HCT116 (cell line): ENCODE data around the gene ZNF784. TPM values are rescaled to one million over a fixed set of nuclear protein-coding genes. Genes with fewer than 3 reads are reported as not detected.
A peak's percentile ranks its signal among the peaks of the same experiment; 100 is the strongest.

Experiments used
- ATAC-seq: fragments of 200-7000 bp; cut with Tn5 transposase; 2 replicates; pipeline ENCODE4 v1.9.1; 2020; ENCODE audit warnings: mild to moderate bottlenecking, moderate library complexity
- BruUV-seq: library from RNA; stranded (reverse); fragments of 400-500 nt; replicated peaks from 2 replicates; lab custom pipeline; 2021; lab: Mats Ljungman, UMichigan
- CTCF ChIA-PET: fragments of 300-600 bp; sonication (Branson Sonifier 250); formaldehyde crosslinking; loops from one replicate; lab custom pipeline; 2021; ENCODE audit warnings: antibody characterized with exemption; lab: Charles Lee
- POLR2A ChIA-PET: fragments of 300-600, 350-600 bp; sonication (Branson Sonifier 250); formaldehyde crosslinking; loops from one replicate; lab custom pipeline; 2021; ENCODE audit warnings: antibody characterized with exemption; lab: Charles Lee
- RAD21 ChIA-PET, 2 experiments: fragments of 300-600 bp; sonication (Branson Sonifier 250); formaldehyde crosslinking; loops; one replicate each; lab custom pipeline; 2023; ENCODE audit warnings: low total read pairs in 2 of 2; ENCODE audit not compliant: uncharacterized antibody in 2 of 2, unreplicated experiment in 2 of 2, low non-redundant PET in 1 of 2; lab: Charles Lee
- DNase-seq: peaks from one replicate; pipeline ENCODE4 v3.0.0-alpha.2; 2010; ENCODE audit warnings: low read depth, low spot score
- H2AFZ ChIP-seq: fragments of 200-600 bp; shearing (Covaris generic), sonication (generic); 2 replicates; pipeline ENCODE4 v1.6.1; 2017; ENCODE audit warnings: low read depth, mixed run types, mixed read lengths, antibody characterized with exemption, low read length; ENCODE audit not compliant: poor library complexity, severe bottlenecking
- H3K27ac ChIP-seq: 2 replicates; pipeline ENCODE4 v1.5.1; 2012; ENCODE audit warnings: low read depth, low read length
- H3K27me3 ChIP-seq: fragments of 200-600 bp; sonication (generic); 2 replicates; pipeline ENCODE4 v1.6.1; 2016; ENCODE audit warnings: mixed run types, low read length, mixed read lengths; ENCODE audit not compliant: insufficient read depth
- H3K36me3 ChIP-seq, 2 experiments: fragments of 200-500 bp in 1 of 2; fragments of 200-600 bp in 1 of 2; sonication (Bioruptor generic) in 1 of 2; sonication (generic) in 1 of 2; 2 replicates each; pipeline versions ENCODE4 v1.5.1 to v1.6.1; 2014 to 2016; ENCODE audit warnings: low read length in 2 of 2, inconsistent platforms in 1 of 2, mixed read lengths in 1 of 2, mixed run types in 1 of 2; ENCODE audit not compliant: insufficient read depth in 2 of 2, control insufficient read depth in 1 of 2
- H3K4me1 ChIP-seq, 2 experiments: fragments of 200-600 bp in 1 of 2; sonication (generic) in 1 of 2; 2 replicates each; pipeline versions ENCODE4 v1.5.1 to v1.6.1; 2012 to 2017; ENCODE audit warnings: low read length in 2 of 2, inconsistent platforms in 1 of 2, mild to moderate bottlenecking in 1 of 2, mixed read lengths in 1 of 2, mixed run types in 1 of 2, moderate library complexity in 1 of 2; ENCODE audit not compliant: insufficient read depth in 2 of 2, control insufficient read depth in 1 of 2
- H3K4me2 ChIP-seq: fragments of 200-600 bp; sonication (generic); 2 replicates; pipeline ENCODE4 v1.6.1; 2017; ENCODE audit warnings: mixed run types, low read length, mixed read lengths
- H3K4me3 ChIP-seq, 2 experiments: fragments of 200-600 bp in 1 of 2; sonication (generic) in 1 of 2; replicated peaks in 1 of 2; 2 replicates each; pipeline ENCODE4 v1.5.1; 2011 to 2016; ENCODE audit warnings: low read length in 2 of 2, control low read depth in 1 of 2, low read depth in 1 of 2, mild to moderate bottlenecking in 1 of 2, mixed read lengths in 1 of 2, mixed run types in 1 of 2
- H3K79me2 ChIP-seq: fragments of 200-600 bp; sonication (generic); 2 replicates; pipeline ENCODE4 v1.6.1; 2017; ENCODE audit warnings: mild to moderate bottlenecking, mixed run types, low read length, moderate library complexity, mixed read lengths; ENCODE audit not compliant: insufficient read depth
- H3K9ac ChIP-seq: fragments of 200-600 bp; sonication (generic); 2 replicates; pipeline ENCODE4 v1.6.1; 2016; ENCODE audit warnings: low read length, mixed read lengths
- H3K9me2 ChIP-seq: fragments of 200-600 bp; sonication (generic), shearing (Covaris generic); 2 replicates; pipeline ENCODE4 v1.6.1; 2017; ENCODE audit warnings: mixed run types, mild to moderate bottlenecking, moderate library complexity; ENCODE audit not compliant: insufficient read depth
- H3K9me3 ChIP-seq, 2 experiments: fragments of 200-500 bp in 1 of 2; fragments of 200-600 bp in 1 of 2; sonication (Bioruptor generic) in 1 of 2; sonication (generic) in 1 of 2; 2 replicates each; pipeline ENCODE4 v1.6.1; 2014 to 2017; ENCODE audit warnings: low read length in 2 of 2, mixed read lengths in 2 of 2, inconsistent platforms in 1 of 2, low read depth in 1 of 2, mild to moderate bottlenecking in 1 of 2, mixed run types in 1 of 2, moderate library complexity in 1 of 2; ENCODE audit not compliant: control insufficient read depth in 1 of 2, insufficient read depth in 1 of 2
- H4K20me1 ChIP-seq: fragments of 200-600 bp; sonication (generic), shearing (Covaris generic); 2 replicates; pipeline ENCODE4 v1.6.1; 2017; ENCODE audit warnings: mixed run types, mild to moderate bottlenecking, moderate library complexity; ENCODE audit not compliant: insufficient read depth
- ATF3 ChIP-seq: IDR thresholded peaks from 2 replicates; pipeline ENCODE4 v1.6.1; 2012
- CBX3 ChIP-seq: IDR thresholded peaks from 2 replicates; pipeline ENCODE4 v1.6.1; 2012; ENCODE audit warnings: low read depth
- CEBPB ChIP-seq: IDR thresholded peaks from 2 replicates; pipeline ENCODE4 v1.6.1; 2012; ENCODE audit warnings: low read depth
- POLR2A ChIP-seq: IDR thresholded peaks from 2 replicates; pipeline ENCODE4 v1.7.0; 2011; ENCODE audit warnings: borderline replicate concordance; ENCODE audit not compliant: insufficient read depth, insufficient read length; ENCODE audit errors: extremely low read depth
- SIN3A ChIP-seq: IDR thresholded peaks from 2 replicates; pipeline ENCODE4 v1.6.1; 2012; ENCODE audit warnings: low read depth
- SP1 ChIP-seq: IDR thresholded peaks from 2 replicates; pipeline ENCODE4 v1.6.1; 2012; ENCODE audit warnings: low read depth
- SRF ChIP-seq: IDR thresholded peaks from 2 replicates; pipeline ENCODE4 v1.6.1; 2012; ENCODE audit warnings: low read depth
- ZFX ChIP-seq: fragments of 450-650 bp; IDR thresholded peaks from 2 replicates; pipeline ENCODE4 v1.6.1; 2017
- intact Hi-C: fragments of 100-400 bp; cut with micrococcal nuclease; formaldehyde crosslinking; loops from 2 replicates; pipeline ENCODE4 v1.10.0; 2022
- total RNA-seq: library from RNA; stranded (reverse); gene quantifications from one replicate; pipeline ENCODE4 v1.2.1, GENCODE V29; 2021; ENCODE audit not compliant: unreplicated experiment
- TF ChIP-seq, protein P1 (sequence below): IDR thresholded peaks from 2 replicates; pipeline ENCODE4 v1.6.1; 2011; ENCODE audit warnings: mild to moderate bottlenecking, low read length, moderate library complexity; ENCODE audit not compliant: insufficient replicate concordance; ENCODE audit errors: extremely low read depth

ZNF784 gene
- total RNA-seq, 1 experiment from 2014 or later: 5.3 TPM

DNA sequence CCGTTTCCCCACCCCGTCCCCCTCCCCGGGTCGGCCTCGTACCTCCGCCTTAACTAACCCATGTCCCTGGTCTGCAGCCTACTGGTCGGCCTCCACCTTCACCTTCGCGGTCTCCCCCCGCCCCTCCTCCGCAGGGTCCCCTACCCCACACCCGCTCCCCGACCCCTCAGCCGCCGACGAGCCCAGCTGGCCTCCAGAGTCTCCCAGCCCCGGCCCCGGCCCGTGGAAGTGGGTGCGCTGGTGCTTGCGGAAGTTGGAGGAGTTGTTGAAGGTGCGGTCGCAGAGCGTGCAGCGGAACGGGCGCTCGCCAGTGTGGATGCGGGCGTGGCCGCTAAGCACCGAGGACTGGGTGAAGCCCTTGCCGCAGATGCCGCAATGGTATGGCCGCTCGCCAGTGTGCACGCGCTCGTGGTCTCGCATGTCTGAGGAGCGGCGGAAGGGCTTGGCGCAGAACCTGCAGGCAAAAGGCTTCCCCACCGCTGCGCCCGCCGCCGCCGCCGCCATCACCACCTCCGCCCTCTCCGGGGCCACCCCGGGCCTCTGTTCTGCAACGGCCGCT lies 2.6 kb downstream of the ZNF784 start (continued):
- TF ChIP-seq CBX3 (no peak), SP1 (no peak), ZFX (no peak)

DNA sequence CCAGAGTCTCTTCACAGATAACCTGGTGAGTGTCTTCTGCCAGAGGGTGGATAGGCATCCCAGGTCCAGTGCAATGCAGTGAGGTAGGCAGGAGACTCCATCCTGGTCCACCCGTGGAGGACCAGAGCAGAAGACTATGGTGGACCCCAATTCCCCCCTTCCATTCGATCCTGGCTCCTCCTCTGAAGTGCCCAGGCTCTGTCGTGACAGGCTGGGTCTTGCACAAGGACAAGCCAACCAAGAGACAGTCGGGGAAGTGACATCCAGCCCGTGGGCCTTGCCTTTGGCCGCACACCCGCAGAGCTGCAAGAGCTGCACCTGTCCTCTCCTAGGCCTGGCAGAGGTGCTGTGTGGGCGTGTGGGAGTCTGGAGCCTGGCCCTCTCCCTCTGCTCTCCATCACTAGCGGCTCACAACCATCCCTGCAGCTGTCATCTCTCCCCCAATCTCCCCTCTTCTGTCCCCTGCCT lies 3.1 kb downstream of the ZNF784 start:
- H3K79me2 ChIP-seq: no peaks in the 10 kb centered on the region
- no peaks in the 10 kb centered on the region for H4K20me1 ChIP-seq
- peaks cover 8 to 14% of the 10 kb centered on the region in 2 experiments; a peak in 3 of 4 replicates for H3K4me1 ChIP-seq
- ChIA-PET CTCF (no interaction called here), POLR2A (no interaction called here), RAD21 (no interaction called here)
- H3K36me3 ChIP-seq: peaks cover 0 to 6% of the 10 kb centered on the region in 2 experiments; a peak in 2 of 4 replicates
- H3K9me3 ChIP-seq: no peaks in the 10 kb centered on the region
- TF ChIP-seq POLR2A (no peak), CEBPB (no peak), SRF (no peak), ATF3 (no peak), CBX3 (no peak), SIN3A (no peak)
- TF ChIP-seq, protein P1, sequence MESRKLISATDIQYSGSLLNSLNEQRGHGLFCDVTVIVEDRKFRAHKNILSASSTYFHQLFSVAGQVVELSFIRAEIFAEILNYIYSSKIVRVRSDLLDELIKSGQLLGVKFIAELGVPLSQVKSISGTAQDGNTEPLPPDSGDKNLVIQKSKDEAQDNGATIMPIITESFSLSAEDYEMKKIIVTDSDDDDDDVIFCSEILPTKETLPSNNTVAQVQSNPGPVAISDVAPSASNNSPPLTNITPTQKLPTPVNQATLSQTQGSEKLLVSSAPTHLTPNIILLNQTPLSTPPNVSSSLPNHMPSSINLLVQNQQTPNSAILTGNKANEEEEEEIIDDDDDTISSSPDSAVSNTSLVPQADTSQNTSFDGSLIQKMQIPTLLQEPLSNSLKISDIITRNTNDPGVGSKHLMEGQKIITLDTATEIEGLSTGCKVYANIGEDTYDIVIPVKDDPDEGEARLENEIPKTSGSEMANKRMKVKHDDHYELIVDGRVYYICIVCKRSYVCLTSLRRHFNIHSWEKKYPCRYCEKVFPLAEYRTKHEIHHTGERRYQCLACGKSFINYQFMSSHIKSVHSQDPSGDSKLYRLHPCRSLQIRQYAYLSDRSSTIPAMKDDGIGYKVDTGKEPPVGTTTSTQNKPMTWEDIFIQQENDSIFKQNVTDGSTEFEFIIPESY: no peak
- no peak overlapping the region for H3K4me2 ChIP-seq
- no peak overlapping the region for H3K9ac ChIP-seq
- DNase-seq (no peak), ATAC-seq (no peak)
- no peaks in the 10 kb centered on the region for H3K27me3 ChIP-seq
- BruUV-seq: TSS peak; percentile 28
- H3K4me3 ChIP-seq: no peak overlapping the region
- no peak overlapping the region for H3K27ac ChIP-seq
- no peaks in the 10 kb centered on the region for H3K9me2 ChIP-seq
- no peak overlapping the region for H2AFZ ChIP-seq
- intact Hi-C loops: no loop called here
